Ectodermal cell (in vitro differentiated cells): ENCODE results near the gene TSPAN7.

ENCODE experiments used
- H3K27ac ChIP-seq: 2 replicates; pipeline ENCODE4 v1.7.0; 2013; ENCODE audit warnings: mild to moderate bottlenecking, low read depth, low read length; ENCODE audit not compliant: insufficient read depth, poor library complexity, severe bottlenecking
- H3K27me3 ChIP-seq: 2 replicates; pipeline ENCODE4 v1.7.0; 2013; ENCODE audit warnings: mild to moderate bottlenecking, low read length; ENCODE audit not compliant: insufficient read depth, control insufficient read depth, poor library complexity, severe bottlenecking
- H3K36me3 ChIP-seq: one replicate; pipeline ENCODE4 v1.7.0; 2013; ENCODE audit warnings: low read length; ENCODE audit not compliant: control insufficient read depth, insufficient read depth
- H3K4me1 ChIP-seq: one replicate; pipeline ENCODE4 v1.7.0; 2013; ENCODE audit warnings: low read length; ENCODE audit not compliant: control insufficient read depth, insufficient read depth
- H3K4me3 ChIP-seq: 2 replicates; pipeline ENCODE4 v1.7.0; 2013; ENCODE audit warnings: low read depth, low read length, control low read depth; ENCODE audit not compliant: insufficient read depth
- H3K9me3 ChIP-seq: 2 replicates; pipeline ENCODE4 v1.7.0; 2013; ENCODE audit warnings: mild to moderate bottlenecking, low read length, moderate library complexity; ENCODE audit not compliant: control insufficient read depth
- WGBS, 2 experiments: methylation state at CpG; one replicate each; pipeline ENCODE4 v1.1.7; 2013; ENCODE audit warnings: missing lambda C conversion rate in 2 of 2; 5-methylcytosine and 5-hydroxymethylcytosine counted together

TSPAN7 gene

GRCh38 chrX:38669428-38669827 is 108.1 kb downstream of the TSPAN7 start:
- 88 to 89% methylated on average over 4 of the region's 4 CpGs for WGBS, 2 experiments
- no peaks in the 10 kb centered on the region for H3K9me3 ChIP-seq

GRCh38 chrX:38672646-38673045 is 111.3 kb downstream of the TSPAN7 start:
- no peaks in the 10 kb centered on the region for H3K27me3 ChIP-seq
- no peak overlapping the region for H3K27ac ChIP-seq
- WGBS, 2 experiments, result 91 to 93% methylated on average over 3 of the region's 3 CpGs
- no peak overlapping the region for H3K4me3 ChIP-seq
- H3K4me1 ChIP-seq, result no peaks in the 10 kb centered on the region
- no peaks in the 10 kb centered on the region for H3K36me3 ChIP-seq
- no peaks in the 10 kb centered on the region for H3K9me3 ChIP-seq

More at GRCh38 chrX:38669428-38669827, 108.1 kb downstream of the TSPAN7 start:
- no peak overlapping the region for H3K27ac ChIP-seq
- no peaks in the 10 kb centered on the region for H3K36me3 ChIP-seq
- H3K27me3 ChIP-seq, result no peaks in the 10 kb centered on the region
- no peaks in the 10 kb centered on the region for H3K4me1 ChIP-seq
- no peak overlapping the region for H3K4me3 ChIP-seq

- no peak overlapping the region for H3K4me3 ChIP-seq
- no peaks in the 10 kb centered on the region for H3K36me3 ChIP-seq
- H3K9me3 ChIP-seq, result no peaks in the 10 kb centered on the region
- no peak overlapping the region for H3K27ac ChIP-seq
- H3K4me1 ChIP-seq, result no peaks in the 10 kb centered on the region
- 100% methylated on average over 1 to 2 of the region's 3 CpGs for WGBS, 2 experiments
- H3K27me3 ChIP-seq, result no peaks in the 10 kb centered on the region
These were observed 114.5 kb downstream of the TSPAN7 start for GRCh38 chrX:38675856-38676255.

- no peaks in the 10 kb centered on the region for H3K27me3 ChIP-seq
- no peak overlapping the region for H3K27ac ChIP-seq
- no peaks in the 10 kb centered on the region for H3K4me1 ChIP-seq
- no peak overlapping the region for H3K4me3 ChIP-seq
- no peaks in the 10 kb centered on the region for H3K9me3 ChIP-seq
- no peaks in the 10 kb centered on the region for H3K36me3 ChIP-seq
- 83 to 90% methylated on average over 2 to 4 of the region's 4 CpGs for WGBS, 2 experiments
These were observed 116.8 kb downstream of the TSPAN7 start for GRCh38 chrX:38678183-38678582.

GRCh38 chrX:38678821-38679220 is 117.5 kb downstream of the TSPAN7 start:
- Histone ChIP-seq H3K27ac (no peak overlapping the region), H3K36me3 (no peaks in the 10 kb centered on the region), H3K9me3 (no peaks in the 10 kb centered on the region), H3K4me3 (no peak overlapping the region), H3K4me1 (no peaks in the 10 kb centered on the region), H3K27me3 (no peaks in the 10 kb centered on the region)
- WGBS, 2 experiments, result 95 to 100% methylated on average over 1 of the region's 2 CpGs

- Histone ChIP-seq H3K27ac (no peak overlapping the region), H3K4me1 (no peaks in the 10 kb centered on the region), H3K36me3 (no peaks in the 10 kb centered on the region), H3K27me3 (no peaks in the 10 kb centered on the region), H3K9me3 (no peaks in the 10 kb centered on the region), H3K4me3 (no peak overlapping the region)
- WGBS, 2 experiments, result 82 to 96% methylated on average over 2 of the region's 2 CpGs
These were observed 118.4 kb downstream of the TSPAN7 start for GRCh38 chrX:38679695-38680094.

- Histone ChIP-seq H3K4me1 (no peaks in the 10 kb centered on the region), H3K9me3 (no peaks in the 10 kb centered on the region), H3K4me3 (no peak overlapping the region), H3K27ac (no peak overlapping the region), H3K36me3 (no peaks in the 10 kb centered on the region), H3K27me3 (no peaks in the 10 kb centered on the region)
- 94 to 100% methylated on average over 1 to 2 of the region's 2 CpGs for WGBS, 2 experiments
These were observed 120.8 kb downstream of the TSPAN7 start for GRCh38 chrX:38682095-38682494.

- no peak overlapping the region for H3K27ac ChIP-seq
- no peak overlapping the region for H3K4me3 ChIP-seq
- H3K9me3 ChIP-seq, result no peaks in the 10 kb centered on the region
- no peaks in the 10 kb centered on the region for H3K4me1 ChIP-seq
- no peaks in the 10 kb centered on the region for H3K36me3 ChIP-seq
- H3K27me3 ChIP-seq, result no peaks in the 10 kb centered on the region
These were observed 131.6 kb downstream of the TSPAN7 start for GRCh38 chrX:38692961-38693360.

GRCh38 chrX:38694394-38694793 is 133.1 kb downstream of the TSPAN7 start:
- H3K4me1 ChIP-seq, result no peaks in the 10 kb centered on the region
- no peaks in the 10 kb centered on the region for H3K27me3 ChIP-seq
- H3K4me3 ChIP-seq, result no peak overlapping the region
- WGBS, 2 experiments, result 94 to 95% methylated on average over 5 of the region's 5 CpGs
- H3K9me3 ChIP-seq, result no peaks in the 10 kb centered on the region
- no peak overlapping the region for H3K27ac ChIP-seq
- H3K36me3 ChIP-seq, result no peaks in the 10 kb centered on the region

- Histone ChIP-seq H3K9me3 (no peaks in the 10 kb centered on the region), H3K36me3 (no peaks in the 10 kb centered on the region), H3K27me3 (no peaks in the 10 kb centered on the region), H3K4me1 (no peaks in the 10 kb centered on the region), H3K27ac (no peak overlapping the region), H3K4me3 (no peak overlapping the region)
- WGBS, 2 experiments, result 60 to 77% methylated on average over 1 of the region's 3 CpGs
These were observed 136.1 kb downstream of the TSPAN7 start for GRCh38 chrX:38697461-38697860.

- no peak overlapping the region for H3K27ac ChIP-seq
These were observed 137.8 kb downstream of the TSPAN7 start for GRCh38 chrX:38699121-38699520.

More at GRCh38 chrX:38699121-38699520, 137.8 kb downstream of the TSPAN7 start:
- Histone ChIP-seq H3K9me3 (no peaks in the 10 kb centered on the region), H3K36me3 (no peaks in the 10 kb centered on the region), H3K4me1 (no peaks in the 10 kb centered on the region), H3K27me3 (no peaks in the 10 kb centered on the region), H3K4me3 (no peak overlapping the region)
- WGBS, 2 experiments, result 95 to 96% methylated on average over 2 to 3 of the region's 3 CpGs
